ENCODE results near the gene DESI2. TPM values are rescaled to one million over a fixed set of nuclear protein-coding genes. Genes with fewer than 3 reads are reported as not detected.

Gene DESI2
- total RNA-seq, 1 experiment from 2014 or later: 58.7 TPM

GRCh38 chr1:244639561-244639960, 13.4 kb upstream of the DESI2 start:
- no peaks in the 10 kb centered on the region for H4K20me1 ChIP-seq (ENCODE audit: low read length)
- H3K4me2 ChIP-seq (ENCODE audit: low read length): no peak overlapping the region
- no peak overlapping the region for H3K27ac ChIP-seq (ENCODE audit: low read length)
- H3K9ac ChIP-seq (ENCODE audit: low read length): no peak overlapping the region
- no peak for TF ChIP-seq EZH2 (IDR thresholded peaks at IDR 0.05; ENCODE audit: low read length, unreplicated experiment)
- no peak for TF ChIP-seq CTCF (conservative IDR thresholded peaks at IDR 0.05; ENCODE audit: low read depth, low read length)
- TF ChIP-seq EZH2phosphoT487 (IDR thresholded peaks at IDR 0.05; ENCODE audit: borderline replicate concordance, low read length): no peak
- H3K4me3 ChIP-seq (ENCODE audit: low read length): no peak overlapping the region
- H3K36me3 ChIP-seq (ENCODE audit: low read depth, low read length): no peaks in the 10 kb centered on the region
- POLR2A ChIA-PET (ENCODE audit: unreplicated experiment): no interaction called here
- no peaks in the 10 kb centered on the region for H3K9me2 ChIP-seq (replicated peaks; ENCODE audit: low read length)
- H3F3A ChIP-seq (ENCODE audit: low read length, unreplicated experiment): no peaks in the 10 kb centered on the region
- no peaks in the 10 kb centered on the region for H3K4me1 ChIP-seq (ENCODE audit: insufficient read depth, low read length)
- no peak for DNase-seq
- intact Hi-C loops (cut with micrococcal nuclease): no loop called here
- no peak overlapping the region for H2AFZ ChIP-seq (ENCODE audit: low read length)
- H3K9me3 ChIP-seq (ENCODE audit: low read length): no peaks in the 10 kb centered on the region
- no peak for ATAC-seq
- peaks cover 16% of the 10 kb centered on the region; the same call in 1 of the 2 replicates for H3K27me3 ChIP-seq (ENCODE audit: low read length)
- H3K79me2 ChIP-seq (ENCODE audit: low read length): no peaks in the 10 kb centered on the region
- no TSS peak for BruUV-seq (replicated peaks)
- CTCF ChIA-PET: no interaction called here

- POLR2A ChIA-PET (ENCODE audit: unreplicated experiment): no interaction called here
- Histone ChIP-seq H3K27ac (ENCODE audit: low read length) (no peak overlapping the region), H3K36me3 (ENCODE audit: low read depth, low read length) (no peaks in the 10 kb centered on the region), H3K9me2 (replicated peaks; ENCODE audit: low read length) (no peaks in the 10 kb centered on the region), H3F3A (ENCODE audit: low read length, unreplicated experiment) (no peaks in the 10 kb centered on the region), H3K9me3 (ENCODE audit: low read length) (no peaks in the 10 kb centered on the region), H2AFZ (ENCODE audit: low read length) (no peak overlapping the region), H3K4me2 (ENCODE audit: low read length) (no peak overlapping the region), H3K27me3 (ENCODE audit: low read length) (peaks cover 16% of the 10 kb centered on the region; the same call in 1 of the 2 replicates), H3K79me2 (ENCODE audit: low read length) (no peaks in the 10 kb centered on the region), H4K20me1 (ENCODE audit: low read length) (no peaks in the 10 kb centered on the region), H3K4me1 (ENCODE audit: insufficient read depth, low read length) (no peaks in the 10 kb centered on the region), H3K4me3 (ENCODE audit: low read length) (no peak overlapping the region), H3K9ac (ENCODE audit: low read length) (no peak overlapping the region)
- TF ChIP-seq CTCF (conservative IDR thresholded peaks at IDR 0.05; ENCODE audit: low read depth, low read length) (no peak), EZH2 (IDR thresholded peaks at IDR 0.05; ENCODE audit: low read length, unreplicated experiment) (no peak), EZH2phosphoT487 (IDR thresholded peaks at IDR 0.05; ENCODE audit: borderline replicate concordance, low read length) (no peak)
- no TSS peak for BruUV-seq (replicated peaks)
- ATAC-seq: no peak
- intact Hi-C loops (cut with micrococcal nuclease): no loop called here
- no peak for DNase-seq
- CTCF ChIA-PET: no interaction called here
Measured at GRCh38 chr1:244640917-244641316, 12.0 kb upstream of the DESI2 start.

DNA sequence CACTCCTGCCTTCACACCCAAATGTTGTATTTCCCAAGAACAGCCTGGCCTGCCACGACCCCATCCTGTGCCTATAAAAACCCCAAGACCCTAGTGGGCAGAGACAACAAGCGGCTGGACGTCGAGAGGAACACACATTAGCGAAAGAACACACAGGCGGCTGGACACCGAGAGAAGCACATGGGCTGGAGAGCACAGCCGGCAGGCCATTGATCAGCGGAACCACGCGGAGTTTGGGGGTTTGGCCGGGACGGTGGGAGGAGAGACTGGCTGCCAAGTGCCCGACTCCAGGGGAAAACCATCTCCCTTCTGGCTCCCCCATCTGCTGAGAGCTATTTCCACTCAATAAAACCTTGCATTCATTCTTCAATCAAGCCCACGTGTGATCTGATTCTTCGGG, 10.4 kb upstream of the DESI2 start:
- Histone ChIP-seq H3K79me2 (ENCODE audit: low read length) (no peaks in the 10 kb centered on the region), H3K4me2 (ENCODE audit: low read length) (no peak overlapping the region), H2AFZ (ENCODE audit: low read length) (no peak overlapping the region), H4K20me1 (ENCODE audit: low read length) (no peaks in the 10 kb centered on the region), H3K36me3 (ENCODE audit: low read depth, low read length) (no peaks in the 10 kb centered on the region), H3K4me3 (ENCODE audit: low read length) (no peak overlapping the region), H3K9ac (ENCODE audit: low read length) (no peak overlapping the region), H3K9me2 (replicated peaks; ENCODE audit: low read length) (no peaks in the 10 kb centered on the region), H3F3A (ENCODE audit: low read length, unreplicated experiment) (no peaks in the 10 kb centered on the region), H3K9me3 (ENCODE audit: low read length) (no peaks in the 10 kb centered on the region), H3K27me3 (ENCODE audit: low read length) (peaks cover 15% of the 10 kb centered on the region; the same call in 1 of the 2 replicates), H3K4me1 (ENCODE audit: insufficient read depth, low read length) (no peaks in the 10 kb centered on the region), H3K27ac (ENCODE audit: low read length) (no peak overlapping the region)
- DNase-seq (no peak), ATAC-seq (no peak)
- intact Hi-C loops (cut with micrococcal nuclease): no loop called here
- CTCF ChIA-PET: no interaction called here
- BruUV-seq (replicated peaks): no TSS peak
- TF ChIP-seq EZH2 (IDR thresholded peaks at IDR 0.05; ENCODE audit: low read length, unreplicated experiment) (no peak), EZH2phosphoT487 (IDR thresholded peaks at IDR 0.05; ENCODE audit: borderline replicate concordance, low read length) (no peak), CTCF (conservative IDR thresholded peaks at IDR 0.05; ENCODE audit: low read depth, low read length) (no peak)
- POLR2A ChIA-PET (ENCODE audit: unreplicated experiment): no interaction called here

Measured in PC-3 (cell line).